Stomach smooth muscle (tissue), 2 donors: ENCODE data around the gene OVAAL.

ENCODE experiments used
- H3K27ac ChIP-seq: one replicate; pipeline ENCODE4 v1.7.0; 2013; ENCODE audit warnings: mild to moderate bottlenecking, low read length, inconsistent platforms
- H3K27me3 ChIP-seq, 2 donors: one replicate each; pipeline ENCODE4 v1.7.0; 2013; ENCODE audit warnings: low read length in 2 of 2; ENCODE audit not compliant: insufficient read depth in 2 of 2, control insufficient read depth in 1 of 2
- H3K36me3 ChIP-seq, 2 donors: one replicate each; pipeline ENCODE4 v1.7.0; 2013; ENCODE audit warnings: low read length in 2 of 2; ENCODE audit not compliant: control insufficient read depth in 2 of 2, insufficient read depth in 2 of 2
- H3K4me1 ChIP-seq: one replicate; pipeline ENCODE4 v1.7.0; 2013; ENCODE audit warnings: low read length; ENCODE audit not compliant: control insufficient read depth, insufficient read depth
- H3K4me3 ChIP-seq, 2 donors: one replicate each; pipeline ENCODE4 v1.7.0; 2013; ENCODE audit warnings: low read length in 2 of 2
- H3K9ac ChIP-seq, 2 donors: one replicate each; pipeline ENCODE4 v1.7.0; 2013; ENCODE audit warnings: low read length in 2 of 2, mild to moderate bottlenecking in 1 of 2
- H3K9me3 ChIP-seq, 2 donors: one replicate each; pipeline ENCODE4 v1.7.0; 2013; ENCODE audit warnings: low read length in 2 of 2; ENCODE audit not compliant: control insufficient read depth in 2 of 2
- donor health status: healthy.
- donor health status: Pancreatic carcinoma.

OVAAL gene

GRCh38 chr1:180609643-180610555 is 51.1 kb downstream of the OVAAL start:
- Histone ChIP-seq H3K27ac (no peak overlapping the region), H3K36me3 (no peaks in the 10 kb centered on the region), H3K4me1 (no peaks in the 10 kb centered on the region), H3K9ac (no peak overlapping the region), H3K4me3 (no peak overlapping the region), H3K9me3 (peaks cover 0 to 2% of the 10 kb centered on the region in 2 donors), H3K27me3 (no peaks in the 10 kb centered on the region)

GRCh38 chr1:180610556-180611015 is 51.8 kb downstream of the OVAAL start:
- H3K27me3 ChIP-seq: no peaks in the 10 kb centered on the region

GRCh38 chr1:180611016-180611930 is 52.5 kb downstream of the OVAAL start:
- no peak overlapping the region for H3K9ac ChIP-seq
- H3K27me3 ChIP-seq: no peaks in the 10 kb centered on the region
- H3K4me3 ChIP-seq: no peak overlapping the region
- H3K4me1 ChIP-seq: no peaks in the 10 kb centered on the region
- peaks cover 0 to 2% of the 10 kb centered on the region in 2 donors for H3K9me3 ChIP-seq
- no peak overlapping the region for H3K27ac ChIP-seq
- no peaks in the 10 kb centered on the region for H3K36me3 ChIP-seq

More at GRCh38 chr1:180610556-180611015, 51.8 kb downstream of the OVAAL start:
- no peaks in the 10 kb centered on the region for H3K36me3 ChIP-seq
- no peak overlapping the region for H3K4me3 ChIP-seq
- H3K4me1 ChIP-seq: no peaks in the 10 kb centered on the region
- H3K9me3 ChIP-seq: peaks cover 0 to 2% of the 10 kb centered on the region in 2 donors
- no peak overlapping the region for H3K9ac ChIP-seq
- H3K27ac ChIP-seq: no peak overlapping the region

GRCh38 chr1:180612632-180613031 is 53.9 kb downstream of the OVAAL start:
- no peaks in the 10 kb centered on the region for H3K4me1 ChIP-seq
- no peaks in the 10 kb centered on the region for H3K36me3 ChIP-seq
- H3K4me3 ChIP-seq: no peak overlapping the region
- no peak overlapping the region for H3K9ac ChIP-seq
- no peaks in the 10 kb centered on the region for H3K27me3 ChIP-seq
- no peak overlapping the region for H3K27ac ChIP-seq
- H3K9me3 ChIP-seq: peaks cover 0 to 2% of the 10 kb centered on the region in 2 donors

- Histone ChIP-seq H3K36me3 (no peaks in the 10 kb centered on the region), H3K9me3 (peaks cover 0 to 2% of the 10 kb centered on the region in 2 donors), H3K27me3 (no peaks in the 10 kb centered on the region), H3K9ac (no peak overlapping the region), H3K4me3 (no peak overlapping the region), H3K27ac (no peak overlapping the region), H3K4me1 (no peaks in the 10 kb centered on the region)
Observed at GRCh38 chr1:180614730-180615129, 56.0 kb downstream of the OVAAL start.

- Histone ChIP-seq H3K4me1 (no peaks in the 10 kb centered on the region), H3K9ac (no peak overlapping the region), H3K27ac (no peak overlapping the region), H3K4me3 (no peak overlapping the region), H3K9me3 (no peaks in the 10 kb centered on the region), H3K36me3 (no peaks in the 10 kb centered on the region), H3K27me3 (no peaks in the 10 kb centered on the region)
Observed at GRCh38 chr1:180615493-180616290, 56.9 kb downstream of the OVAAL start.
